Sigmoid colon (tissue), 7 donors: Measurements from ENCODE around the gene UTF1. TPM values are rescaled to one million over a fixed set of nuclear protein-coding genes. Genes with fewer than 3 reads are reported as not detected.

ENCODE experiments used
- DNase-seq: peaks from one replicate; pipeline ENCODE4 v3.0.0-alpha.2; 2019
- H3K27ac ChIP-seq, 4 donors: fragments of 200-600 bp; sonication (generic); one replicate each; pipeline ENCODE4 v1.5.1; 2016 to 2019; ENCODE audit warnings: mild to moderate bottlenecking in 1 of 4
- H3K27me3 ChIP-seq, 3 donors: fragments of 200-600 bp; sonication (generic); one replicate each; pipeline ENCODE4 v1.5.1; 2019; ENCODE audit warnings: mild to moderate bottlenecking in 1 of 3
- H3K36me3 ChIP-seq, 4 donors: fragments of 200-600 bp; sonication (generic); one replicate each; pipeline ENCODE4 v1.5.1; 2016 to 2019
- H3K4me1 ChIP-seq, 4 donors: fragments of 200-600 bp; sonication (generic); one replicate each; pipeline ENCODE4 v1.5.1; 2017 to 2019
- H3K4me3 ChIP-seq, 4 donors: fragments of 200-600 bp; sonication (generic); one replicate each; pipeline ENCODE4 v1.5.1; 2017 to 2019; ENCODE audit warnings: mild to moderate bottlenecking in 2 of 4, moderate library complexity in 1 of 4
- H3K9me3 ChIP-seq, 4 donors: fragments of 200-600 bp in 3 of 4; sonication (generic) in 3 of 4; one replicate each; pipeline versions ENCODE4 v1.5.1 to v1.6.1; 2013 to 2019
- EP300 ChIP-seq, 4 donors: sonication (generic); formaldehyde crosslinking; IDR thresholded peaks; one replicate each; pipeline ENCODE4 v1.6.1; 2017; ENCODE audit warnings: antibody characterized with exemption in 4 of 4
- POLR2A ChIP-seq, 2 donors: fragments of 450-650 bp; IDR thresholded peaks; one replicate each; pipeline ENCODE4 v1.6.1; 2016; ENCODE audit warnings: antibody characterized with exemption in 2 of 2, mild to moderate bottlenecking in 2 of 2, moderate library complexity in 2 of 2
- POLR2AphosphoS5 ChIP-seq, 4 donors: sonication (generic); formaldehyde crosslinking; IDR thresholded peaks; one replicate each; pipeline ENCODE4 v1.6.1; 2017; ENCODE audit warnings: antibody characterized with exemption in 4 of 4
- WGBS, 2 donors: extraction: QIAGEN DNeasy Blood & Tissue Kit; methylation state at CpG; one replicate each; pipeline ENCODE4 v1.1.7; 2013; 5-methylcytosine and 5-hydroxymethylcytosine counted together
- intact Hi-C: fragments of 100-400 bp; cut with DNase I; formaldehyde crosslinking; loops from one replicate; pipeline ENCODE4 v1.15.1; 2023
- polyA plus RNA-seq, 3 donors: library from polyadenylated mRNA; stranded (reverse); fragments of 200-250 nt; gene quantifications; one replicate each; pipeline ENCODE4 v1.2.3, GENCODE V29; 2013
- total RNA-seq, 4 donors: library from RNA; depleted of rRNA; stranded (reverse); fragments of >200 nt; gene quantifications; one replicate each; pipeline ENCODE4 v1.1.0, GENCODE V29; 2016
- TF ChIP-seq, protein P1 (sequence below), 4 experiments: fragments of 450-650 bp in 3 of 4; fragments of 200-600 bp in 1 of 4; IDR thresholded peaks; one replicate each; pipeline ENCODE4 v1.5.1; 2016 to 2019; ENCODE audit warnings: antibody characterized with exemption in 4 of 4, mild to moderate bottlenecking in 3 of 4, moderate library complexity in 2 of 4
- donor health status: healthy with polysubstance abuse.
- donor health status: Bipolar disorder and iron deficiency.
- donor health status: healthy.

UTF1 gene
- total and polyA plus RNA-seq, 7 donors, result not detected

DNA sequence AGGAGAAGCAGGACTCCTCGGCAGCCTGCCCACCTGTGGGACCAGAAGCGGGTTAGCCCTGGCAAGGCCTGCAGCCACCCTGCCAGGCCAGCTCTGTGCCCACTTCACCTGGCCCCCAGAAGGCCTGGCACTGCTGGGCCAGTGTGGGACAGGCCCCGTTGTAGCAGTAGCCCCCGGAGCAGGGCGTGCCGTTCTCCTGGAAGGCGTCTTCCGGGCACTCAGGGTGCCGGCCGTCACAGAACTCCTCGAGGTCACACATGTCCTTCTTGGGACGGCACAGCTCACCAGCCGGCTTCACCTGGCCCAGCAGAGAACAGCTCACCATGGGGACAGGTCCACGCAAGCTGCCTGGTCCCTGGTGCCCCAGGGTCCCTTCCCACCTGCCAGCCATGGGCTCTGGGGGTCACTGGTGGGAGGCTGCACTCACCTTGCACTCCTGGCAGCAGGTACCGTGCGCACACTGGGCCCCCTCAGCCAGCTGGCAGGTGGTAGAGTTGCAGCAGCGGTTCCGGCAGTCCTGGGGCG lies 40.8 kb downstream of the UTF1 start:
- intact Hi-C loops, result no loop called here
- no peak for DNase-seq
- Histone ChIP-seq H3K4me3 (no peak overlapping the region), H3K27ac (no peak overlapping the region), H3K27me3 (peaks cover 0 to 10% (median 4%) of the 10 kb centered on the region in 3 donors), H3K4me1 (no peaks in the 10 kb centered on the region), H3K9me3 (no peaks in the 10 kb centered on the region), H3K36me3 (no peaks in the 10 kb centered on the region)
- WGBS, 2 donors, result 93% methylated on average over 19 of the region's 19 CpGs
- TF ChIP-seq EP300 (IDR thresholded peaks at IDR 0.05) (no peak), POLR2A (IDR thresholded peaks at IDR 0.05) (no peak), POLR2AphosphoS5 (IDR thresholded peaks at IDR 0.05) (no peak)
- TF ChIP-seq, protein P1, sequence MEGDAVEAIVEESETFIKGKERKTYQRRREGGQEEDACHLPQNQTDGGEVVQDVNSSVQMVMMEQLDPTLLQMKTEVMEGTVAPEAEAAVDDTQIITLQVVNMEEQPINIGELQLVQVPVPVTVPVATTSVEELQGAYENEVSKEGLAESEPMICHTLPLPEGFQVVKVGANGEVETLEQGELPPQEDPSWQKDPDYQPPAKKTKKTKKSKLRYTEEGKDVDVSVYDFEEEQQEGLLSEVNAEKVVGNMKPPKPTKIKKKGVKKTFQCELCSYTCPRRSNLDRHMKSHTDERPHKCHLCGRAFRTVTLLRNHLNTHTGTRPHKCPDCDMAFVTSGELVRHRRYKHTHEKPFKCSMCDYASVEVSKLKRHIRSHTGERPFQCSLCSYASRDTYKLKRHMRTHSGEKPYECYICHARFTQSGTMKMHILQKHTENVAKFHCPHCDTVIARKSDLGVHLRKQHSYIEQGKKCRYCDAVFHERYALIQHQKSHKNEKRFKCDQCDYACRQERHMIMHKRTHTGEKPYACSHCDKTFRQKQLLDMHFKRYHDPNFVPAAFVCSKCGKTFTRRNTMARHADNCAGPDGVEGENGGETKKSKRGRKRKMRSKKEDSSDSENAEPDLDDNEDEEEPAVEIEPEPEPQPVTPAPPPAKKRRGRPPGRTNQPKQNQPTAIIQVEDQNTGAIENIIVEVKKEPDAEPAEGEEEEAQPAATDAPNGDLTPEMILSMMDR (IDR thresholded peaks at IDR 0.05), result no peak

DNA sequence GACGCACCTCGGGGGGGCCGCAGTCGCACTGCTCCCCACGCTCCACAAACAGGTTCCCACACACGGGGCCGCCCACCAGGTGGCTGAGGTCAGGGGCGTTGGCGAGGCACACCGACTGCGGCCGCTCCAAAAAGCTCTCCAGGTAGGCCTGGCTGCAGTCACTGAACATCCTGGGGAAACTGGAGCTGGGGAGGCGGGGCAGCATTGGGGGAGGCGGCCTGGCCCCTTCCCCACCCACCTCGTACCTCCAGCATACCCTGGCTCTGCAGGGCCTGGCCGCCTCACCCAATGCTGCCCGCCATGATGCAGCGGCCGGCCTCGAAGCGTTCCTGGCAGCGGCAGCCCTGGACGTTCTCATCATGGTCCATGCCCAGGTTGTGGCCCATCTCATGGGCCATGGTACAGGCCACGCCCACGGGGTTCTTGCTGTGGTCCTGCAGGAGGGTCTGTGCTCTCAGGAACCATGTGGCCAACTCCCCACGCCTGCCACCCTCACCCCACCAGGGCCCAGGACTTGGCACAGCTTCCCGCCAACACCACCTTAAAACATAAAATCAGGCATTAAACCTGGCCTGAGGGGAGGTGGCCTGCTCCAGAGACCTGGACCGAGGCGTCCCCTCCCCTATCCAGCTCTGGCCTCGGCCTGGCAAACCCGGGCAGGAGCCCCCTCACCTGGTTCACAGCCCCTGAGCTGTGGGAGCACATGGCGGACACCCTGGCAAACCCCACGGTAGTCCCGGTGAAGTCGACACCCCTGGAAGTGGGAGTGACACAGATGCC lies 41.7 kb downstream of the UTF1 start:
- no peaks in the 10 kb centered on the region for H3K9me3 ChIP-seq
- H3K27ac ChIP-seq, result no peak overlapping the region
- intact Hi-C loops, result no loop called here
- H3K4me1 ChIP-seq, result peaks cover 0 to 8% (median 5%) of the 10 kb centered on the region in 4 donors
- H3K4me3 ChIP-seq, result no peak overlapping the region
- H3K27me3 ChIP-seq, result peaks cover 7 to 19% (median 10%) of the 10 kb centered on the region in 3 donors
- DNase-seq, result no peak
- no peak for TF ChIP-seq POLR2A (IDR thresholded peaks at IDR 0.05)
- TF ChIP-seq, protein P1 (IDR thresholded peaks at IDR 0.05), result no peak
- WGBS, 2 donors, result 81 to 88% methylated on average over 35 of the region's 35 CpGs
- H3K36me3 ChIP-seq, result no peaks in the 10 kb centered on the region

DNA sequence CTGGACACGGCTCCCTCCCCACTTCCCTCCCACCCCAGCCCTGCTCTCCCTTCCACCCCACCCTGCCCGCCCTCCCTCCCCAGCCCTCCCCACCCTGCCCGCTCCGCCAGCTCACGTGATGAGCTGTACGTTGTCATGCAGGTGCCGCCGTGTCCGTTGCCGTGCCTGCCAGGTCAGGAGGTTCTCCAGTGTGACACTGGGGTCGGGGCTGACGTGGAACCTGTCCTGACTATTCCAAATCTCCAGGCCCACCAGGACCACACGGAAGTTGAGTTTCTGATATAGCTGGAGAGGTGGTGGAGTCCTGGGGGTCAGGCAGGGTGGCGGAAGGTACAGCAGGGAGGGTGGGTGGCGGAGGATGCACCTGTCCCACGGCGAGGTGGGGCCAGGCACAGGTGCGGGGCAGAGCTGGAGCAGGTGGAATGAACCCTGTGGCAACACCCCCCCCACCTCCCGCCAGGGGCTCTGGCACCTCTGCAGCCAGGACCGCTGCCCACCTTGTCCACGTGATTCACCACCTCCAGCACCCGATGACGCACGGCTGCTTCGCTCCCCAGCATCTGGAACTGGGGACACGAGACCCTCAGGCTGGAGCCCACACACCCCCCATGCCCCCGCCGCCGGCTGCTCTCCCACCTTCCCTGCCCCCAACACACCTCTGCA lies 42.4 kb downstream of the UTF1 start:
- H3K9me3 ChIP-seq, result no peaks in the 10 kb centered on the region
- no peak overlapping the region for H3K4me3 ChIP-seq
- peaks cover 0 to 15% (median 10%) of the 10 kb centered on the region in 4 donors for H3K4me1 ChIP-seq
- TF ChIP-seq, protein P1 (IDR thresholded peaks at IDR 0.05), result no peak
- TF ChIP-seq EP300 (IDR thresholded peaks at IDR 0.05) (no peak), POLR2A (IDR thresholded peaks at IDR 0.05) (no peak), POLR2AphosphoS5 (IDR thresholded peaks at IDR 0.05) (no peak)
- no peaks in the 10 kb centered on the region for H3K36me3 ChIP-seq
- WGBS, 2 donors, result 82 to 89% methylated on average over 29 of the region's 29 CpGs
- peaks cover 15 to 26% (median 17%) of the 10 kb centered on the region in 3 donors for H3K27me3 ChIP-seq
- intact Hi-C loops, result no loop called here
- no peak for DNase-seq
- H3K27ac ChIP-seq, result no peak overlapping the region

DNA sequence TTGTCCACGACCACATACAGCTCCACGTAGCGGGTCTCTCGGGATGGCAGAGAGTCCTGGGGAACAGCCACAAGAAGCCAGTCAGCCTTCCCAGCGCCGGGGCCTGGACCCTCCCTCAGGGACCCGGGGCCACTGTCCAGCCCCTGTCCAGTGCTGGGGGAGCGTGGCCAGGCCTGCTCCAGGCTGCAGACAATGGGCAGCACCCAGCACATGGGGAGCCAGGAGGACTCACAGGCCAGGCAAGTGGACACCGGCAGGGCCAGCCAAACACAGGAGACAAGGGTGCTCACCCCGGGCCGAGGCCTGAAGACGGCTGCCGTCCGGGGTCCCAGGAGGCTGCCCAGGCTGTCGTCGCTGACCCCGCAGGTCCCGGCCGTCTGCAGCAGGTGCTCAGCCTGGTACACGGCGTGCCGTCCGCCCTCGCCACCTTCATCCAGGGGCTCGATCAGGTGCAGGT lies 43.0 kb downstream of the UTF1 start:
- no peak overlapping the region for H3K4me3 ChIP-seq
- H3K36me3 ChIP-seq, result no peaks in the 10 kb centered on the region
- DNase-seq, result no peak
- TF ChIP-seq EP300 (IDR thresholded peaks at IDR 0.05) (no peak), POLR2AphosphoS5 (IDR thresholded peaks at IDR 0.05) (no peak), POLR2A (IDR thresholded peaks at IDR 0.05) (no peak)
- TF ChIP-seq, protein P1 (IDR thresholded peaks at IDR 0.05), result no peak
- intact Hi-C loops, result no loop called here
- WGBS, 2 donors, result 90 to 94% methylated on average over 25 of the region's 25 CpGs
- no peak overlapping the region for H3K27ac ChIP-seq
- H3K27me3 ChIP-seq, result peaks cover 17 to 29% (median 17%) of the 10 kb centered on the region in 3 donors
- no peaks in the 10 kb centered on the region for H3K9me3 ChIP-seq
- peaks cover 0 to 15% (median 10%) of the 10 kb centered on the region in 4 donors for H3K4me1 ChIP-seq
